ENCODE measurements around the gene THTPA. TPM values are rescaled to one million over a fixed set of nuclear protein-coding genes. Genes with fewer than 3 reads are reported as not detected.

THTPA gene
- total RNA-seq, 1 donor from 2014 or later = 9.1 TPM

- peak; percentile 52 to 64 for DNase-seq (ENCODE audit: low read depth in 2 of 2)
Observed at GRCh38 chr14:23551266-23552028, 4.6 kb upstream of the THTPA start, which contains the start of gene ZFHX2. Gene ZFHX2 (minus strand): TSS chr14:23551765. CDS start chr14:23535325, 16,440 bp downstream.

- no peak for DNase-seq (ENCODE audit: low read depth in 2 of 2)
Observed at GRCh38 chr14:23555533-23555881, 564 bp upstream of the THTPA start.

- DNase-seq (ENCODE audit: low read depth in 2 of 2) = peak in 1 of 2 donors; percentile 9
Observed at GRCh38 chr14:23556700-23557440, 799 bp downstream of the THTPA start.

- DNase-seq (ENCODE audit: low read depth in 2 of 2) = no peak
Observed at GRCh38 chr14:23557521-23557920, 1.4 kb downstream of the THTPA start.

GRCh38 chr14:23557946-23558345 lies 1.9 kb downstream of the THTPA start:
- DNase-seq (ENCODE audit: low read depth in 2 of 2) = no peak

GRCh38 chr14:23558346-23559009 lies 2.4 kb downstream of the THTPA start:
- DNase-seq (ENCODE audit: low read depth in 2 of 2) = no peak

- peak; percentile 63 to 70 for DNase-seq (ENCODE audit: low read depth in 2 of 2)
Observed at GRCh38 chr14:23559010-23559925, 3.2 kb downstream of the THTPA start.

- no peak for DNase-seq (ENCODE audit: low read depth in 2 of 2)
Observed at GRCh38 chr14:23559926-23560520, 4.0 kb downstream of the THTPA start.

GRCh38 chr14:23561259-23561658 lies 5.2 kb downstream of the THTPA start:
- DNase-seq (ENCODE audit: low read depth in 2 of 2) = no peak

- DNase-seq (ENCODE audit: low read depth in 2 of 2) = peak in 1 of 2 donors; percentile 42
Observed at GRCh38 chr14:23561873-23562821, 6.1 kb downstream of the THTPA start.

- peak; percentile 46 to 65 for DNase-seq (ENCODE audit: low read depth in 2 of 2)
Observed at GRCh38 chr14:23562822-23563472, 6.9 kb downstream of the THTPA start.

GRCh38 chr14:23563473-23564180 lies 7.6 kb downstream of the THTPA start:
- DNase-seq (ENCODE audit: low read depth in 2 of 2) = no peak

GRCh38 chr14:23564181-23564812 lies 8.2 kb downstream of the THTPA start:
- DNase-seq (ENCODE audit: low read depth in 2 of 2) = no peak

GRCh38 chr14:23564876-23565275 lies 8.8 kb downstream of the THTPA start:
- no peak for DNase-seq (ENCODE audit: low read depth in 2 of 2)

GRCh38 chr14:23565626-23566025 lies 9.6 kb downstream of the THTPA start:
- no peak for DNase-seq (ENCODE audit: low read depth in 2 of 2)

- no peak for DNase-seq (ENCODE audit: low read depth in 2 of 2)
Observed at GRCh38 chr14:23566112-23566777, 10.2 kb downstream of the THTPA start.

- DNase-seq (ENCODE audit: low read depth in 2 of 2) = peak in 1 of 2 donors; percentile 18
Observed at GRCh38 chr14:23566778-23567185, 10.7 kb downstream of the THTPA start.
